NCI-H146 treated with DMSO at 0.1 percent for 48 hours (cell line): ENCODE results near the gene NRXN3.

Experiments used
- DNase-seq: peaks from one replicate; lab custom pipeline; 2025; ENCODE audit not compliant: unreplicated experiment; lab: John Stamatoyannopoulos, UW

NRXN3 gene

GRCh38 chr14:78788467-78789360 lies 618.5 kb downstream of the NRXN3 start:
- DNase-seq = no peak

- no peak for DNase-seq
Measured at GRCh38 chr14:78790271-78790670, 620.1 kb downstream of the NRXN3 start.

- no peak for DNase-seq
Measured at GRCh38 chr14:78798757-78799156, 628.6 kb downstream of the NRXN3 start.

GRCh38 chr14:78805570-78805969 lies 635.4 kb downstream of the NRXN3 start:
- DNase-seq = no peak

GRCh38 chr14:78823035-78823434 lies 652.9 kb downstream of the NRXN3 start:
- DNase-seq = no peak

GRCh38 chr14:78823516-78823915 lies 653.3 kb downstream of the NRXN3 start:
- no peak for DNase-seq

GRCh38 chr14:78829274-78829673 lies 659.1 kb downstream of the NRXN3 start:
- DNase-seq = no peak

- DNase-seq = no peak
Measured at GRCh38 chr14:78834766-78835451, 664.7 kb downstream of the NRXN3 start.

GRCh38 chr14:78835909-78836308 lies 665.7 kb downstream of the NRXN3 start:
- DNase-seq = no peak

- DNase-seq = peak; percentile 18
Measured at GRCh38 chr14:78836777-78837176, 666.6 kb downstream of the NRXN3 start.

- no peak for DNase-seq
Measured at GRCh38 chr14:78838959-78839358, 668.8 kb downstream of the NRXN3 start.

GRCh38 chr14:78840898-78841297 lies 670.7 kb downstream of the NRXN3 start:
- no peak for DNase-seq

GRCh38 chr14:78847801-78848200 lies 677.6 kb downstream of the NRXN3 start:
- DNase-seq = no peak

- peak; percentile 29 for DNase-seq
Measured at GRCh38 chr14:78848234-78848820, 678.2 kb downstream of the NRXN3 start.

GRCh38 chr14:78849952-78850351 lies 679.8 kb downstream of the NRXN3 start:
- DNase-seq = no peak

GRCh38 chr14:78851189-78851588 lies 681.0 kb downstream of the NRXN3 start:
- DNase-seq = no peak

- no peak for DNase-seq
Measured at GRCh38 chr14:78852040-78852439, 681.9 kb downstream of the NRXN3 start.

- DNase-seq = no peak
Measured at GRCh38 chr14:78857974-78858373, 687.8 kb downstream of the NRXN3 start.

GRCh38 chr14:78863143-78863542 lies 693.0 kb downstream of the NRXN3 start:
- DNase-seq = no peak

- DNase-seq = no peak
Measured at GRCh38 chr14:78872837-78873236, 702.7 kb downstream of the NRXN3 start.

- no peak for DNase-seq
Measured at GRCh38 chr14:78873581-78873980, 703.4 kb downstream of the NRXN3 start.

GRCh38 chr14:78875049-78875448 lies 704.9 kb downstream of the NRXN3 start:
- DNase-seq = no peak
